ENCODE results near the gene PSAPL1. TPM values are rescaled to one million over a fixed set of nuclear protein-coding genes. Genes with fewer than 3 reads are reported as not detected.

The PSAPL1 gene
- total and polyA plus RNA-seq, 2 donors (not counting 1 experiment from before 2014, with no cell fraction given): not detected

DNA sequence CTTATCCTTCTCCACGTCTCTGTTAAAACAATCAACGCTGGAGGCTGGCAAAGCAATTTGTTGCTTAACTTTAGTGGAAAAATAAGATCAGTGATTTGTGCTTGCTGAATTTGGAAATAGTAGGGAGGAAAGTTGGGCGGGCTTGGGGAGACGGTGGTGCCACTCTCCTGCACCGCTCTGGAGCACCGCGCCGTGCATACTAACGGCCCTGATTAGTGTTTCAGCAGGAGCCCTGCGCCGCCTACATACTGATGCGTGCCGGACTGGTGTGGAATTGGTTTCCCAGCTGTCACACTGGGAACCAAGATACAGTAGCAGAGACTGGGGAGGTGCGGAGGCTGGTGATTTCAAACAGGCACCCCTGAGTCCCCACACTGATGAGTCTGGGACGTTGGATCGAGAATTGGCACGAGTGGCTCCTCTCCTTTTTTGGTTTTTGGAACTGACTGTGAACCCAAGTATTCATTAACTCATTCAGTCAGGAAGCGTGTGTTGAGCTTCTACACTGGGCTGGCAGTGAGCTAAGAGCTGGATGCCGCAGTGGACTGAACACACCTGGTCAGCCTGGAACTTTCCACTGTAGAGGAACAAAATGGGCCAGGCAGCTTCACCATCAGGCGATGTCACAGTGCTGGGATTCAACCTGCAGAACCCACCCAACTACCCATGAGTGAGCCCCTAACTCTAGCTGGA lies 29.0 kb upstream of the PSAPL1 start:
- TF ChIP-seq EZH2 (IDR thresholded peaks at IDR 0.05; ENCODE audit: low read length, missing control alignments) (no peak), CTCF (conservative IDR thresholded peaks at IDR 0.05 in 1 of 2, IDR thresholded peaks at IDR 0.05 in 1 of 2; ENCODE audit: low read depth in 1 of 2, low read length in 2 of 2) (no peak)
- Histone ChIP-seq H3K9ac (ENCODE audit: insufficient read depth, low read length) (no peak overlapping the region), H3K4me3 (replicated peaks in 1 of 4; ENCODE audit: control extremely low read depth in 1 of 4, insufficient read depth in 1 of 4, low read depth in 3 of 4, low read length in 4 of 4) (no peak overlapping the region), H3K79me2 (ENCODE audit: control insufficient read depth, insufficient read depth, low read length) (no peaks in the 10 kb centered on the region), H3K27ac (ENCODE audit: insufficient read depth, low read length) (no peak overlapping the region), H3K36me3 (ENCODE audit: control insufficient read depth, insufficient read depth, low read length) (no peaks in the 10 kb centered on the region), H4K20me1 (ENCODE audit: control insufficient read depth, extremely low read depth, insufficient read depth, low read length) (no peaks in the 10 kb centered on the region), H2AFZ (ENCODE audit: low read length) (no peak overlapping the region), H3K4me2 (ENCODE audit: extremely low read depth, insufficient read depth, low read length) (no peak overlapping the region), H3K9me3 (ENCODE audit: control insufficient read depth, insufficient read depth, low read depth, low read length) (no peaks in the 10 kb centered on the region), H3K4me1 (ENCODE audit: control insufficient read depth, extremely low read depth, insufficient read depth, low read length) (no peaks in the 10 kb centered on the region), H3K27me3 (ENCODE audit: control insufficient read depth, insufficient read depth, low read length) (no peaks in the 10 kb centered on the region)
- peak in 1 of 2 donors; percentile 19 for DNase-seq (ENCODE audit: low read depth in 2 of 2)

DNA sequence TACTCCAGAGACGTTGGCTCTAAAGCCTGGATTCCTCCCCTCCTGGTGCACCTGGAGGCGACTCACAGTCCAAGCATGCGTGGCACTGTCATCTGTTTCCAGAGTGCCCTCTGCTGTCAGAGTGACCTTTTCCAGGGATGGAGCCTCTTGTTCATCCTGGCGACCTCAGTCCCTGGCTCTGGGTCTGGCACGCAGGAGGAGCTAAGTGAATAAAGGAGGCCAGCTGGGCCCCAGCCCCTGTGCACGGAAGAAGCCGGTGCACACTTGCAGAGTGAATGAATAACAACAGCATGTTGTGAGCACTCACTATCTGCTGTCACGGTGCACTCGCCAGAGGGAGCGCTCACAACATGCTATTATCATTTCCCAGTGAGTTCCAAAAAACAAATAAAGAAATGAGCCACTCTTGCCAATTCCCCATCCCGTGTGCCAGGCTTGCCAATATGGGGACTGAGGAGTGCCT lies 27.8 kb upstream of the PSAPL1 start:
- H3K4me2 ChIP-seq (ENCODE audit: extremely low read depth, insufficient read depth, low read length): no peak overlapping the region
- no peaks in the 10 kb centered on the region for H3K36me3 ChIP-seq (ENCODE audit: control insufficient read depth, insufficient read depth, low read length)
- no peaks in the 10 kb centered on the region for H3K9me3 ChIP-seq (ENCODE audit: control insufficient read depth, insufficient read depth, low read depth, low read length)
- DNase-seq (ENCODE audit: low read depth in 2 of 2): peak in 1 of 2 donors; percentile 37
- no peak for TF ChIP-seq EZH2 (IDR thresholded peaks at IDR 0.05; ENCODE audit: low read length, missing control alignments)
- no peak for TF ChIP-seq CTCF (conservative IDR thresholded peaks at IDR 0.05 in 1 of 2, IDR thresholded peaks at IDR 0.05 in 1 of 2; ENCODE audit: low read depth in 1 of 2, low read length in 2 of 2)
- no peak overlapping the region for H3K27ac ChIP-seq (ENCODE audit: insufficient read depth, low read length)
- no peaks in the 10 kb centered on the region for H4K20me1 ChIP-seq (ENCODE audit: control insufficient read depth, extremely low read depth, insufficient read depth, low read length)
- H3K9ac ChIP-seq (ENCODE audit: insufficient read depth, low read length): no peak overlapping the region
- H3K27me3 ChIP-seq (ENCODE audit: control insufficient read depth, insufficient read depth, low read length): no peaks in the 10 kb centered on the region
- H2AFZ ChIP-seq (ENCODE audit: low read length): no peak overlapping the region
- no peaks in the 10 kb centered on the region for H3K79me2 ChIP-seq (ENCODE audit: control insufficient read depth, insufficient read depth, low read length)
- no peaks in the 10 kb centered on the region for H3K4me1 ChIP-seq (ENCODE audit: control insufficient read depth, extremely low read depth, insufficient read depth, low read length)
- H3K4me3 ChIP-seq (replicated peaks in 1 of 4; ENCODE audit: control extremely low read depth in 1 of 4, insufficient read depth in 1 of 4, low read depth in 3 of 4, low read length in 4 of 4): no peak overlapping the region

DNA sequence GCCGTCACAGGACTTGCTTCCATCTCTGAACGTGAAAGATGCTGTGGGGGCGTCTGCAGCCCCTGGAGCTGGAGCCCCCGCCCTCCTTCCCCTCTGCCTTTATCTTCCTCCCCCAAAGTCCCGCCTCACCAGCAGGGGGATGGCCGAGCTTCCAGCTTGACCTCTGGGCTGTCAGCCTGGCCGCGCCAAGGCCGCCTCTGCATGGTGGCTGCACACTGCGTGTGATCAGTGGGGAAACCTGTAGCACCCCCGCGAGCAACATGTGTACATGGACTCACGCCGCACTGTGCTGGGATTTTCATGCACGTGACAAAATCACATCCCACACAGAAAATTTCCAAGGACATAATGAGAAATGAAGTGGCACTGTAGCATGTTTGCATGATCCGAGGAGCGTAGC lies 26.5 kb upstream of the PSAPL1 start:
- H3K27me3 ChIP-seq (ENCODE audit: control insufficient read depth, insufficient read depth, low read length): no peaks in the 10 kb centered on the region
- H3K4me2 ChIP-seq (ENCODE audit: extremely low read depth, insufficient read depth, low read length): no peak overlapping the region
- H3K27ac ChIP-seq (ENCODE audit: insufficient read depth, low read length): no peak overlapping the region
- H3K9me3 ChIP-seq (ENCODE audit: control insufficient read depth, insufficient read depth, low read depth, low read length): no peaks in the 10 kb centered on the region
- H2AFZ ChIP-seq (ENCODE audit: low read length): no peak overlapping the region
- no peak for DNase-seq (ENCODE audit: low read depth in 2 of 2)
- no peaks in the 10 kb centered on the region for H4K20me1 ChIP-seq (ENCODE audit: control insufficient read depth, extremely low read depth, insufficient read depth, low read length)
- no peak overlapping the region for H3K9ac ChIP-seq (ENCODE audit: insufficient read depth, low read length)
- H3K4me1 ChIP-seq (ENCODE audit: control insufficient read depth, extremely low read depth, insufficient read depth, low read length): no peaks in the 10 kb centered on the region
- TF ChIP-seq EZH2 (IDR thresholded peaks at IDR 0.05; ENCODE audit: low read length, missing control alignments) (no peak), CTCF (conservative IDR thresholded peaks at IDR 0.05 in 1 of 2, IDR thresholded peaks at IDR 0.05 in 1 of 2; ENCODE audit: low read depth in 1 of 2, low read length in 2 of 2) (no peak)
- H3K4me3 ChIP-seq (replicated peaks in 1 of 4; ENCODE audit: control extremely low read depth in 1 of 4, insufficient read depth in 1 of 4, low read depth in 3 of 4, low read length in 4 of 4): no peak overlapping the region
- H3K36me3 ChIP-seq (ENCODE audit: control insufficient read depth, insufficient read depth, low read length): no peaks in the 10 kb centered on the region
- no peaks in the 10 kb centered on the region for H3K79me2 ChIP-seq (ENCODE audit: control insufficient read depth, insufficient read depth, low read length)
